ENCODE data around the gene GRIK4.
A peak's percentile ranks its signal among the peaks of the same experiment; 100 is the strongest.

The GRIK4 gene

DNA sequence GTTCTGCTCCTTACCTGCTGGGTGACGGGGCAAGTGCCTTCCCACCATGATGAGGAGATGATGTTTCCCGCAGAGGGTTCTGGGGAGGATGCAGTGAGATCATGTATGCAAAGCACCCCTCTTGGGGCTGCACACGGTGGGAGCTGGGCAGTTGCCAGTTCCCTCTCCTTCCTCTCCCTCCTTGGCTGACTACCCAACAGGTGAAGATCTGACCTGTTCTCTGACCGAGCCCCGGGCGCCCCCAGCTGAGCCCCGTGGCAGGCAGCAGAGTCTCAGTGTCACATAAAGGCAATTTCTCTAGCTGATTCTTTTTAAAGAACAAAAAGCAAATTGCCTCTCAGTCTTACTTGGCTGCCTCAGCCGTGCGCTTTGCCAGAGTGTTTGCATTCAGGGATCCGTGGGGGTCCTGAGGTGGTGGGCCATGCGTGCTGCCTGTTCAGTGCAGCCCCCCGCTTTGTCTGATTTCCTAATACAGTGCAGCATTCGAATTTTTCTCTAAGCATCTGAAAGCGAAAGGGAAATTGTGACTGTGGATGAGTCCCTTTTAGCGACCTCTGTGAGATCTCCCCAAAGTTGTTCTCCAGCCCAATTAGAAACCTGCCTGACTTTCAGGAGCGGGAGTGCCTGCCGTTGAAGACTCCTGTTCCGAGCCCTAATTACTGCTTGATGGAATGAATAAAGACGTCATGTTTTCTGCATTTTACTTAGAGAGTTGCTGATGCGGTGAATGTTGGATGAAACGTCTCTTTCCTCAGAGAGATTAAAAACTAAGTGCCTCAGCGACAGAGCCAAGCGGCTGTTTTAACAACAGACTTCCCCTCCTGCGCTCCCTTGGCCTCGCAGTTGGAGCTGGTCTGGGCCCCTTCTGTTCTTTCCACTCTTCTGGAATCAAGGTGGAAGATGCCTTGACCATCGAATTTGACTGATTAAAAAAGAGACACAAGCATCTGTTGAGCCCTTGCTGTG, 86.0 kb downstream of the GRIK4 start:
- in situ Hi-C loops (cut with HindIII; ENCODE audit: low sequenced_read_pairs) = no loop called here
- no peak for DNase-seq (ENCODE audit: low read depth)
- H3K4me3 ChIP-seq (ENCODE audit: low read depth, low read length) = no peak overlapping the region
- TF ChIP-seq, protein P1, sequence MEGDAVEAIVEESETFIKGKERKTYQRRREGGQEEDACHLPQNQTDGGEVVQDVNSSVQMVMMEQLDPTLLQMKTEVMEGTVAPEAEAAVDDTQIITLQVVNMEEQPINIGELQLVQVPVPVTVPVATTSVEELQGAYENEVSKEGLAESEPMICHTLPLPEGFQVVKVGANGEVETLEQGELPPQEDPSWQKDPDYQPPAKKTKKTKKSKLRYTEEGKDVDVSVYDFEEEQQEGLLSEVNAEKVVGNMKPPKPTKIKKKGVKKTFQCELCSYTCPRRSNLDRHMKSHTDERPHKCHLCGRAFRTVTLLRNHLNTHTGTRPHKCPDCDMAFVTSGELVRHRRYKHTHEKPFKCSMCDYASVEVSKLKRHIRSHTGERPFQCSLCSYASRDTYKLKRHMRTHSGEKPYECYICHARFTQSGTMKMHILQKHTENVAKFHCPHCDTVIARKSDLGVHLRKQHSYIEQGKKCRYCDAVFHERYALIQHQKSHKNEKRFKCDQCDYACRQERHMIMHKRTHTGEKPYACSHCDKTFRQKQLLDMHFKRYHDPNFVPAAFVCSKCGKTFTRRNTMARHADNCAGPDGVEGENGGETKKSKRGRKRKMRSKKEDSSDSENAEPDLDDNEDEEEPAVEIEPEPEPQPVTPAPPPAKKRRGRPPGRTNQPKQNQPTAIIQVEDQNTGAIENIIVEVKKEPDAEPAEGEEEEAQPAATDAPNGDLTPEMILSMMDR (IDR thresholded peaks at IDR 0.05; ENCODE audit: low read depth, low read length, missing control alignments) = no peak

DNA sequence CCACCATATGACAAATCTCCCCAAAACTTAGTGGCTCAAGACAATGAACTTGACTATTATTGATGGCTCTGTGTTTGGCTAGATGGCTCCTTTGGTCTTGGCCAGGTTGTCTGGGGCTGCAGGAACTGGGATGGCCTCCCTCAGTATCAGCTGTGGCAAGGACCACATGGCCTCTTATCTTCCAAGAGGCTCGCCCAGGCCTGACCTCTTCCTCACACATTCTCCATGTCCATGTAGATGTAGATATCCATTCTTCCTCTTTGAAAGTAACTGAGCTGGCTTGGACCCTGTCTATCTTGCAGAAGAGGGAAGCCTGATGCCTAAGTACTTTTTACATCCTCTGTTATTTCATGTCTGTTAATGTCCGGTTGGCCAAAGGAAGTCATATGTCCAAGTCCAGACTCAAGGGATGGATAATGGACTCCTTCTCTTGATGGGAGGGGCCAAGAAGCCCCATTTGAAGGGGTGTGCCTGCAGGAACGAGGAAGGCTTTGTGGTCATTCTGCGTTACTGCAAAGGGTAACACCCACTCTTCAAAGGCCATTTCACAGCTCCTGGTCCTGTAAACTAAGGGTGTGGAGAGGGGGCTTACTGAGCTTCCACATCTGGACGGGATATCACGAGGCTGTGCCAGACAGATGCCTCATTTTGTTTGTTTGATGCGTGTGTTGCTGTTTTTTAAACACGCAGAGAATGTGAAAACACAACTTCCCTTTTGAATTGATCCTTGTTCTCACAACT, 87.1 kb downstream of the GRIK4 start:
- H3K4me3 ChIP-seq (ENCODE audit: low read depth, low read length) = no peak overlapping the region
- TF ChIP-seq, protein P1 (IDR thresholded peaks at IDR 0.05; ENCODE audit: low read depth, low read length, missing control alignments) = no peak
- in situ Hi-C loops (cut with HindIII; ENCODE audit: low sequenced_read_pairs) = no loop called here
- no peak for DNase-seq (ENCODE audit: low read depth)

DNA sequence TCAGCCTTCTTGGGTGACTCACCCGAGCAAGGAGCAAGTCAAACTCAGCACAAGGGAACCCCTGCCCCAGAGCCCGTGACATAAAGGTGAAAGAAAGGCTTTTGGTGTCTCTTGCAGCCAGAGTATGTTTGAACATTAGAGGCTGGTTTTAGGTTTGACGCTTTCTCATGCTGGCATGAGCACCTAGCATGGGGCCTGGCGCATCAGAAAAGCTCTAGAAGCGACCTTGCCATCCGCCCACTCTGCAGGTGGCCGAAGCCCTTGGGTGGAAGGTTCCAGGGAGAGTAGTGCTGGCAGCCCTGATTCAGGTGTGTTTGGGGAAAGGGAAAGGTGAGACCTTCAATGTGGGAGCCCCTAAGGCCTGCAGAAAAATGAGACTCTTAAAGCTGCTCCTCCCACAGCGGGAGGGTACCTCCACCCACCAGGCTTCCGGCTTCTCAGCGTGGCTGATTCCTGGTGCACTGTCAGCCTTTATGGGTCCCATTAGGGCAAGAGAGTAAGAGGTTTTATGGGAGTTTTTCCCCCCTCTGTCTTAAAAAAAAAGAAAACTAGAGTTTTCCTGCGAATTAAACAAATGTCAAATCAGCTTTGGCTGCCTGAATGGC, 88.4 kb downstream of the GRIK4 start:
- DNase-seq (ENCODE audit: low read depth) = no peak
- in situ Hi-C loops (cut with HindIII; ENCODE audit: low sequenced_read_pairs) = no loop called here
- no peak overlapping the region for H3K4me3 ChIP-seq (ENCODE audit: low read depth, low read length)
- TF ChIP-seq, protein P1 (IDR thresholded peaks at IDR 0.05; ENCODE audit: low read depth, low read length, missing control alignments) = no peak

DNA sequence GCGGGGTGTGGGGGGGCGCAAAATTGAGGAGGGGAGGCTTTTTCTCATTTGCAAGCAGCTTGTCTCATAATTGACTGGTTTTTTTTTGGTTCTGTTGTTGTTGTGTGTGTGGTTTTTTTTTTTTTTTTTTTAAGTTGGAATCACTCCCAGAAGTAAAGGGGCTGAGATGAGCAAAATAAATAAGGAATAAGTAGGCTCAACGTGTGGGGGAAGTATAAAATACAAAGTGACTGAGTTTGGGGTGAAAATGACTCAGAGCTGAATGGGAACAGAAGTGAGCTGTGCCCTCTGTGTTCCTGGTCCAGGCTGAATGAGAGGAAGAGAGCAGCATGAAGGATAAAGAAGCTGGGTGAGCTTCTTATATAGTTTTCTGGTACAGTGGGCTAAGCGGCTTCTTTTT, 90.0 kb downstream of the GRIK4 start:
- H3K4me3 ChIP-seq (ENCODE audit: low read depth, low read length) = no peak overlapping the region
- in situ Hi-C loops (cut with HindIII; ENCODE audit: low sequenced_read_pairs) = no loop called here
- TF ChIP-seq, protein P1 (IDR thresholded peaks at IDR 0.05; ENCODE audit: low read depth, low read length, missing control alignments) = no peak
- DNase-seq (ENCODE audit: low read depth) = peak; percentile 38

DNA sequence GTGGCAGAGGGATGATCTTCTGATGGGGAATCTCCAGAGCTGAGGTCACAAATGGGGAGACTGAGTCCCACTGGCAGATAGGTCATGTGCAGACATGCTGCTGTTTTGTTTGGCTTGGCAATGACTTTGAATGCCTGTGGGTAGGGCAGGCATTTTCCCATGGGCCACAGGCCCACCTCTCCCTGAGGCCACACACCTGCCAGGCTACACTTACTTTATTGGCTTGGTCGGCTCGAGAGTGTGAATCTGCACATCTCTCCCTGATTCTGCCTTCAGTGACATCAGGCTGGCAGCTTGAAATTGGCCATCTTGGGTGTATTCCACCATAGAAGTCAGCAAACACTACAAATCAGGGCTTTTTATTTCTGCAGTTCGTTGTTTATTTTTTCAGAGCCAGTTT, 91.5 kb downstream of the GRIK4 start:
- H3K4me3 ChIP-seq (ENCODE audit: low read depth, low read length) = no peak overlapping the region
- TF ChIP-seq, protein P1 (IDR thresholded peaks at IDR 0.05; ENCODE audit: low read depth, low read length, missing control alignments) = no peak
- DNase-seq (ENCODE audit: low read depth) = no peak
- in situ Hi-C loops (cut with HindIII; ENCODE audit: low sequenced_read_pairs) = no loop called here

DNA sequence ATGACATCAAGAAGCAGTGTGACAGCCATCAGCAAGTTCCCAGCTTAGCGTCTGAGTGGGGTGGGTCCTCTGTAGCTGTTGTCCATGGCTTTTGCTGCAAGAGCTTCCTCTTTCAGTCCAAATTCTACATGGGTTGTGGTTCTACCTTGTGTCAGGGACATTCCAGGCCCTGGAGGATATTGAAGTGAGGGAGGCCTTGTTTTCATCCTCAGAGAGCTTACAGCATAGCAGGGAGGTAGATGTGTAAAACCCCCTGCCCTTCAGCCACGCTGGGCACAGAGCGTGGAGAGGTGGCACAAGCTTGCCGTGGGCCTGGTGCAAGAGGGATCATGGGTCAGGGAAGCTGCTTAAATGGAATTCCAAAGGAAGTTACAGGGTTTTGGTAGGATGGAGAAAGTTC, 93.9 kb downstream of the GRIK4 start:
- DNase-seq (ENCODE audit: low read depth) = no peak
- TF ChIP-seq, protein P1 (IDR thresholded peaks at IDR 0.05; ENCODE audit: low read depth, low read length, missing control alignments) = no peak
- no peak overlapping the region for H3K4me3 ChIP-seq (ENCODE audit: low read depth, low read length)
- in situ Hi-C loops (cut with HindIII; ENCODE audit: low sequenced_read_pairs) = no loop called here

Data from astrocyte of the cerebellum (primary cell).